OCI-LY7 (cell line): ENCODE measurements around the gene KRTAP9-4.
"Not testable (repeated sequence)": the region's sequence is repeated elsewhere in the genome, so short reads cannot be mapped to it uniquely, and the experiment has no call there.

Source experiments
- CTCF ChIP-seq: fragments of 200-600 bp; sonication (generic); conservative IDR thresholded peaks from 2 replicates; pipeline ENCODE4 v1.5.1; 2014; ENCODE audit warnings: mild to moderate bottlenecking, antibody characterized with exemption, low read length, moderate library complexity, mixed read lengths
- EZH2phosphoT487 ChIP-seq: fragments of 200-600 bp; sonication (generic); IDR thresholded peaks from 2 replicates; pipeline ENCODE4 v1.6.1; 2018; ENCODE audit warnings: low read depth, borderline replicate concordance, mild to moderate bottlenecking, mixed run types, antibody characterized with exemption, low read length, moderate library complexity, mixed read lengths

- TF ChIP-seq CTCF, EZH2phosphoT487: not testable (repeated sequence)
Observed at GRCh38 chr17:41249637-41250240, at the start of gene KRTAP9-4.
